GM23338 (cell line): ENCODE results near the gene CYP26B1. TPM values are rescaled to one million over a fixed set of nuclear protein-coding genes. Genes with fewer than 3 reads are reported as not detected.
A peak's percentile ranks its signal among the peaks of the same experiment; 100 is the strongest.

Experiments
- ATAC-seq: fragments of 200-7000 bp; cut with Tn5 transposase; 3 replicates; pipeline ENCODE4 v1.9.1; 2020
- DNase-seq: peaks from one replicate; pipeline ENCODE4 v3.0.0-alpha.2; 2015; ENCODE audit warnings: low spot score
- H2AFZ ChIP-seq: fragments of 200-600 bp; sonication (generic); 2 replicates; pipeline ENCODE4 v1.8.0; 2016; ENCODE audit warnings: antibody characterized with exemption, mild to moderate bottlenecking, moderate library complexity
- H3F3A ChIP-seq: fragments of 200-600 bp; sonication (generic); replicated peaks from 2 replicates; pipeline ENCODE4 v1.8.0; 2017; ENCODE audit warnings: antibody characterized with exemption, mixed run types, low read depth
- H3K27ac ChIP-seq: fragments of 200-600 bp; sonication (generic); 2 replicates; pipeline ENCODE4 v1.6.1; 2016; ENCODE audit warnings: low read depth
- H3K27me3 ChIP-seq: fragments of 200-600 bp; sonication (generic); 2 replicates; pipeline ENCODE4 v1.8.0; 2016; ENCODE audit warnings: mild to moderate bottlenecking, mixed run types, moderate library complexity; ENCODE audit not compliant: insufficient read depth
- H3K36me3 ChIP-seq: fragments of 200-600 bp; sonication (generic); 2 replicates; pipeline ENCODE4 v1.8.0; 2016; ENCODE audit warnings: mild to moderate bottlenecking; ENCODE audit not compliant: insufficient read depth
- H3K4me1 ChIP-seq: fragments of 200-600 bp; sonication (generic); 2 replicates; pipeline ENCODE4 v1.8.0; 2016; ENCODE audit warnings: mild to moderate bottlenecking, moderate library complexity; ENCODE audit not compliant: insufficient read depth
- H3K4me2 ChIP-seq: fragments of 200-600 bp; sonication (generic); 2 replicates; pipeline ENCODE4 v1.7.1; 2017; ENCODE audit warnings: mixed run types
- H3K4me3 ChIP-seq: fragments of 200-600 bp; sonication (generic); 2 replicates; pipeline ENCODE4 v1.6.1; 2016; ENCODE audit warnings: mixed run types
- H3K79me2 ChIP-seq: fragments of 200-600 bp; sonication (generic); replicated peaks from 2 replicates; pipeline ENCODE4 v1.8.0; 2017; ENCODE audit warnings: mild to moderate bottlenecking; ENCODE audit not compliant: insufficient read depth
- H3K9me2 ChIP-seq: fragments of 200-600 bp; sonication (generic); 2 replicates; pipeline ENCODE4 v1.8.0; 2017; ENCODE audit not compliant: insufficient read depth
- H4K20me1 ChIP-seq: fragments of 200-600 bp; sonication (generic); replicated peaks from 2 replicates; pipeline ENCODE4 v1.8.0; 2017; ENCODE audit warnings: mild to moderate bottlenecking; ENCODE audit not compliant: insufficient read depth
- H3K27ac Mint-ChIP-seq: 2 replicates; pipeline ENCODE4 v1.8.0; 2020; ENCODE audit warnings: inconsistent platforms, mild to moderate bottlenecking, moderate library complexity, mixed read lengths
- H3K27me3 Mint-ChIP-seq: 3 replicates; pipeline ENCODE4 v1.8.0; 2022; ENCODE audit warnings: low read depth, mild to moderate bottlenecking, moderate library complexity, mixed read lengths, inconsistent platforms; ENCODE audit not compliant: insufficient read depth, poor library complexity
- H3K36me3 Mint-ChIP-seq: 3 replicates; pipeline ENCODE4 v1.8.0; 2021; ENCODE audit warnings: low read depth, mild to moderate bottlenecking, inconsistent platforms, moderate library complexity, mixed read lengths
- H3K4me1 Mint-ChIP-seq: 3 replicates; pipeline ENCODE4 v1.8.0; 2020; ENCODE audit warnings: mild to moderate bottlenecking, inconsistent platforms, mixed read lengths
- H3K4me3 Mint-ChIP-seq: 3 replicates; pipeline ENCODE4 v1.8.0; 2021; ENCODE audit warnings: moderate library complexity, mild to moderate bottlenecking, inconsistent platforms, mixed read lengths
- H3K9me3 Mint-ChIP-seq: 3 replicates; pipeline ENCODE4 v1.8.0; 2020; ENCODE audit warnings: moderate library complexity, mild to moderate bottlenecking, inconsistent platforms, mixed read lengths
- CREB1 ChIP-seq: fragments of 250-450 bp; sonication (Bioruptor Pico); IDR thresholded peaks from 2 replicates; pipeline ENCODE4 v1.5.0; 2020; ENCODE audit warnings: low read depth, mild to moderate bottlenecking, moderate library complexity
- CTCF ChIP-seq, 2 experiments: fragments of 200-600 bp in 1 of 2; sonication (generic) in 1 of 2; conservative IDR thresholded peaks; 2 replicates each; pipeline versions ENCODE4 v1.5.1 to v1.6.1; 2016 to 2017; ENCODE audit warnings: antibody characterized with exemption in 2 of 2, low read depth in 2 of 2, mild to moderate bottlenecking in 2 of 2, moderate library complexity in 1 of 2
- EZH2 ChIP-seq: fragments of 200-600 bp; sonication (generic); IDR thresholded peaks from one replicate; pipeline ENCODE4 v1.8.0; 2017; ENCODE audit warnings: antibody characterized with exemption, mild to moderate bottlenecking, low read depth; ENCODE audit not compliant: unreplicated experiment
- EZH2phosphoT487 ChIP-seq: fragments of 200-600 bp; sonication (generic); IDR thresholded peaks from one replicate; pipeline ENCODE4 v1.8.1; 2018; ENCODE audit warnings: antibody characterized with exemption; ENCODE audit not compliant: unreplicated experiment
- JUNB ChIP-seq: IDR thresholded peaks from one replicate; pipeline ENCODE4 v1.6.1; 2016; ENCODE audit warnings: antibody characterized with exemption; ENCODE audit not compliant: unreplicated experiment
- NANOG ChIP-seq: IDR thresholded peaks from 2 replicates; pipeline ENCODE4 v1.6.1; 2016; ENCODE audit warnings: antibody characterized with exemption, borderline replicate concordance
- POLR2AphosphoS5 ChIP-seq: IDR thresholded peaks from 2 replicates; pipeline ENCODE4 v1.6.1; 2016; ENCODE audit warnings: antibody characterized with exemption, low read depth
- REST ChIP-seq: IDR thresholded peaks from one replicate; pipeline ENCODE4 v1.6.1; 2018; ENCODE audit warnings: antibody characterized with exemption; ENCODE audit not compliant: unreplicated experiment
- STAT1 ChIP-seq: IDR thresholded peaks from one replicate; pipeline ENCODE4 v1.6.1; 2016; ENCODE audit warnings: antibody characterized with exemption; ENCODE audit not compliant: unreplicated experiment
- ZNF114 ChIP-seq: fragments of 250-450 bp; sonication (Bioruptor Pico); IDR thresholded peaks from 2 replicates; pipeline ENCODE4 v1.5.0; 2020; ENCODE audit warnings: mild to moderate bottlenecking, moderate library complexity
- ZNF331 ChIP-seq: fragments of 250-450 bp; sonication (Bioruptor Pico); IDR thresholded peaks from 2 replicates; pipeline ENCODE4 v1.5.0; 2020; ENCODE audit warnings: low read depth, mild to moderate bottlenecking, moderate library complexity
- long read RNA-seq: library from polyadenylated mRNA; unstranded; transcript quantifications from one replicate; pipeline ENCODE4 v2.0.0, GENCODE V29; 2020; ENCODE audit not compliant: unreplicated experiment
- polyA plus RNA-seq: library from polyadenylated mRNA; unstranded; fragments of >200 nt; fragmentation: Nextera tagmentation; extraction: Ambion mirVana; gene quantifications from 2 replicates; pipeline ENCODE4 v1.2.1, GENCODE V29; 2016
- total RNA-seq: library from RNA; depleted of rRNA; stranded (reverse); fragments of >200 nt; shearing (Covaris generic); gene quantifications from 2 replicates; pipeline ENCODE4 v1.2.3, GENCODE V29; 2014; rRNA removed

The CYP26B1 gene
- 0.16 and 0.31 TPM in 2 replicates for total RNA-seq
- 0.05 and 0.07 TPM in 2 replicates for polyA plus RNA-seq
- long read RNA-seq: 0 reads

- peak within 1 kb of the TSS; percentile 82 for H3K4me3 Mint-ChIP-seq
- peak within 1 kb of the TSS; percentile 92 for H2AFZ ChIP-seq
- ATAC-seq (peak; percentile 8), DNase-seq (peak; percentile 65)
- no peak within 1 kb of the TSS for H3K27ac Mint-ChIP-seq
- H3K27ac ChIP-seq: no peak within 1 kb of the TSS
- H3K4me3 ChIP-seq: peak within 1 kb of the TSS; percentile 77
- H3K4me2 ChIP-seq: peak within 1 kb of the TSS; percentile 95
- peaks cover 24% of the 10 kb centered on the region for H3K4me1 ChIP-seq
- peaks cover 3% of the 10 kb centered on the region; the same call in 2 of the 3 replicates for H3K9me3 Mint-ChIP-seq
- H3K9me2 ChIP-seq: no peaks in the 10 kb centered on the region
- H4K20me1 ChIP-seq: no peaks in the 10 kb centered on the region
- TF ChIP-seq STAT1: no peak
- H3K27me3 ChIP-seq: peaks cover 95% of the 10 kb centered on the region
- H3K27me3 Mint-ChIP-seq: peaks cover 87% of the 10 kb centered on the region
- H3K79me2 ChIP-seq: no peaks in the 10 kb centered on the region
- no peaks in the 10 kb centered on the region for H3K36me3 ChIP-seq
- peaks cover 39% of the 10 kb centered on the region for H3K4me1 Mint-ChIP-seq
- H3K36me3 Mint-ChIP-seq: no peaks in the 10 kb centered on the region; the same call in 2 of the 3 replicates
- H3F3A ChIP-seq: 0 out of 2 replicates have a peak, but pooled peaks cover 3% of the 10 kb centered on the region
These were observed at the start of gene CYP26B1 for GRCh38 chr2:72147303-72147971. CYP26B1 (minus strand) TSS chr2:72147862; CDS start chr2:72147834, 28 bp downstream.

- Mint-ChIP-seq H3K27ac (no peak overlapping the region), H3K27me3 (no peaks in the 10 kb centered on the region), H3K4me3 (no peak overlapping the region), H3K36me3 (no peaks in the 10 kb centered on the region), H3K9me3 (no peaks in the 10 kb centered on the region), H3K4me1 (peaks cover 10% of the 10 kb centered on the region; the same call in 2 of the 3 replicates)
- ATAC-seq: no peak
- Histone ChIP-seq H3K4me2 (no peak overlapping the region), H3K27me3 (no peaks in the 10 kb centered on the region), H3K27ac (no peak overlapping the region), H3K4me3 (no peak overlapping the region), H3K79me2 (no peaks in the 10 kb centered on the region), H3K36me3 (no peaks in the 10 kb centered on the region), H2AFZ (no peak overlapping the region), H3K9me2 (no peaks in the 10 kb centered on the region), H4K20me1 (no peaks in the 10 kb centered on the region), H3K4me1 (no peaks in the 10 kb centered on the region), H3F3A (no peaks in the 10 kb centered on the region)
- no peak for DNase-seq
- TF ChIP-seq CREB1 (CRISPR knock-in tag) (no peak), POLR2AphosphoS5 (no peak), ZNF114 (CRISPR knock-in tag) (no peak), ZNF331 (CRISPR knock-in tag) (no peak), EZH2phosphoT487 (no peak), CTCF (conservative IDR thresholded peaks at IDR 0.05; ENCODE audit: low read depth in 2 of 2) (no peak), NANOG (no peak), EZH2 (no peak), JUNB (no peak), REST (no peak)
These were observed 46.1 kb upstream of the CYP26B1 start for GRCh38 chr2:72193723-72194122.
